NT2/D1 (cell line): ENCODE measurements around the gene PVALB.

Experiments used
- YY1 ChIP-seq: IDR thresholded peaks from 2 replicates; pipeline ENCODE4 v1.6.1; 2011; ENCODE audit not compliant: insufficient read length, insufficient read depth
- ZNF274 ChIP-seq: IDR thresholded peaks from 2 replicates; pipeline ENCODE4 v1.6.1; 2011; ENCODE audit warnings: mild to moderate bottlenecking, low read depth, low read length

- TF ChIP-seq YY1 (no peak), ZNF274 (no peak)
Observed at GRCh38 chr22:36863281-36863680, 46.4 kb upstream of the PVALB start.
